HuH-7.5 (cell line): ENCODE data around the gene HDAC10.

Experiments used
- DNase-seq: peaks from one replicate; pipeline ENCODE4 v3.0.0; 2011; ENCODE audit warnings: low spot score

HDAC10 gene

GRCh38 chr22:50270666-50271394 lies 19.8 kb upstream of the HDAC10 start:
- DNase-seq = peak; percentile 97

DNA sequence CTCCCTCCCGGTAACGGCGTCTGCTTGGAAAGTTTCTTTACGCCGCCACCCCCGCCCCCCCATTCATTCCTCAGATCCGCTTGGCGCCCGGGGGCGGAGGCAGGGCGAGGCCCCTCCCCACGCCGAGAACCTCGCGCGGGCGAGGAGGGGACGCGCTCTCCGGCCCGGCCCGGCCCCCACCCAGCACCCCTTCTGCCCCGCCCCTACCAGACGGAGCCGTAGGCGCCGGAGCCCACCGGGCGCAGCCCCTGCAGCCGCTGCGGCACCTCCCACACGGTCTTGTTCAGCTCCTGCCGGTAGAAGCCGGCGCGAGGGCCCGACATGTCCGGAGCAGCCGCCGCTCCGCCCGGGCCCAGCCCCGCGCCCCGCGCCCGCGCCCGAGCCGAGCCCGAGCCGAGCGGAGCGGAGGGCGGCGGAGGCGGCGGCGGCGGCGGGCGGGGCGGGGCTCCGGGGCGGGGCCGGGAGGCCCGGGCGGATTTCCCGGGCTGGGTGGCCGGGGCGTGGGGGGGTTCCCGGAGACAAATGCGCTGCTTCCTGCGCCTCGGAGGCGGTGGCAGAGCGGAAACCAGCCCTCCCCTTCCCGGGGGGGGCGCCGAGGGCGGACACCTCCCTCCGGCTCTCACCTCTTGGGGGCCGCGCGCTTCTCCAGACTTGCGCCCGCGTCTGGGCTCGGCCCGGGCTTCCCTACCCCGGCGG lies 19.1 kb upstream of the HDAC10 start, which contains the start of gene MAPK11:
MAPK11 (minus strand) TSS at position 411 of the 696 bp plus-strand sequence; CDS start at position 323, 88 bp downstream.
- DNase-seq = no peak

- no peak for DNase-seq
Observed at GRCh38 chr22:50269573-50269969, 18.5 kb upstream of the HDAC10 start.

DNA sequence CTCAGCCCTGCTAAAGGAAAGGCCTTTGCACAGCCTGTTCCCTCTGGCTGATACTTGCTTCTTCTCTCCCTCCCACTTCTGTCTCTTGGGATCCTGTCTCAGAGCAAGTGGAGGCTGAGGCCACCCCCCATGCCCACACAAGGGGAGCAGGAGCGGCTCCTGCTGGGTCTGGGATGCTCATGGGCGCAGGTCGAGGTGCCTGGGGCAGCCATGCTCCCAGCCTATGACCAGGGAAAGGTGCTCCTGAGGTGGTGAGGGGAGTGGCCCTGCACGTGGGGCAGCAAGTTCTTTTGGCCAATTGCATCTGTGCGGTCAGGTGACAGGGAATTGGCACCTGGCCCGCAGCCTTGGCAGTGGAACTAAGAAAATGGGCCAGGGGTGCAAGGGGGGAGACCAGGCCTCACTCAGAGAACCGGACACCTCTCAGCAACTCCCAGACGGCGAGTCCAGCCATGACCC lies 17.6 kb upstream of the HDAC10 start:
- no peak for DNase-seq

GRCh38 chr22:50267591-50268390 lies 16.7 kb upstream of the HDAC10 start:
- peak; percentile 61 for DNase-seq

DNA sequence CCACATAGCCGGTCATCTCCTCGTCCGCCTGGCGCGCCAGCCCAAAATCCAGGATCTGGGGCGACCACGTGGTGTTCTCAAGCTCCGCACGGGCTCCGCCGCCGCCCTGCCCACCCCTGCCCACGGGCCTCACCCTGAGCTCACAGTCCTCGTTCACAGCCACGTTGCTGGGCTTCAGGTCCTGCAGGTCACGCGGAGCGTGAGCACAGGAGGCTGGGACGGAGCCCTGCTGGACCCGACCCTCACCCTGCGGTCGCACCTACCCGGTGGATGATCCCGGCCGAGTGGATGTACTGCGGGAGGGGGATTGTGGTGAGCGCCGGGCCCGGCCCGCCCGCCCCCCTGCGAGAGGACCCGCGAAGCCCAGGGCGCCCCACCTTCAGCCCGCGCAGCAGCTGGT lies 15.9 kb upstream of the HDAC10 start:
- no peak for DNase-seq

GRCh38 chr22:50264946-50265669 lies 14.0 kb upstream of the HDAC10 start:
- DNase-seq = no peak

DNA sequence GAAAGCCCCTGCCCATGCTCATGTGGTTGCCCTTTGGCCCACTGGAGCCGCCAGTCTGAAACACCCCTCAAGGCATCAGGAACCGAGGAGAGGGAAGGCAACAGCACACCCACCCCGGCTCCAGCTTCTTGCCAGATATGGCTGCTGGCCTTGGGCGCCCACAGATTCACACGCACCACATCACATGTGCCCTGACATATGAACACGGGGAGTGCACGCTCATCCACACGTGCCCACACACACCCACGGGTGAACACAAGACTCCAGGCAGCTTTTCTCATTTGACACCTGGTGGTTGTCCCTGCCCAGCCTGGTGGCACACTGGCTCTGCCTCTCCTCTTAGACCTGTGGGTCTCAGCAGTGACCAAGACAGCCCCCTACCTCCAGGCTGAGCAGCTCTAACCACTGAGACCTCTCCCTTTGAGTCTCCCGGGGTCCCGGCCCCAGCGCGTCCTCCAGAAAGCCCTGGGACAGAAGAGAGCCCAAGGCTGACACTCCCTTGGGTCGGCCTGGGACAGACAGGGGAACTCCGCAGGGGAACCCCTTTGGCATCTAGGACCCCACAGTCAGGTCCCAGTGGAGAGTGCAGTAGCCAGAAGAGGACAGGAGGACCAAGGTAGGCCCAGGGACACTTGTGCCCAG lies 13.2 kb upstream of the HDAC10 start:
- no peak for DNase-seq

GRCh38 chr22:50262973-50263617 lies 12.0 kb upstream of the HDAC10 start:
- DNase-seq = no peak

- DNase-seq = peak; percentile 67
Observed at GRCh38 chr22:50262460-50262911, 11.4 kb upstream of the HDAC10 start.

DNA sequence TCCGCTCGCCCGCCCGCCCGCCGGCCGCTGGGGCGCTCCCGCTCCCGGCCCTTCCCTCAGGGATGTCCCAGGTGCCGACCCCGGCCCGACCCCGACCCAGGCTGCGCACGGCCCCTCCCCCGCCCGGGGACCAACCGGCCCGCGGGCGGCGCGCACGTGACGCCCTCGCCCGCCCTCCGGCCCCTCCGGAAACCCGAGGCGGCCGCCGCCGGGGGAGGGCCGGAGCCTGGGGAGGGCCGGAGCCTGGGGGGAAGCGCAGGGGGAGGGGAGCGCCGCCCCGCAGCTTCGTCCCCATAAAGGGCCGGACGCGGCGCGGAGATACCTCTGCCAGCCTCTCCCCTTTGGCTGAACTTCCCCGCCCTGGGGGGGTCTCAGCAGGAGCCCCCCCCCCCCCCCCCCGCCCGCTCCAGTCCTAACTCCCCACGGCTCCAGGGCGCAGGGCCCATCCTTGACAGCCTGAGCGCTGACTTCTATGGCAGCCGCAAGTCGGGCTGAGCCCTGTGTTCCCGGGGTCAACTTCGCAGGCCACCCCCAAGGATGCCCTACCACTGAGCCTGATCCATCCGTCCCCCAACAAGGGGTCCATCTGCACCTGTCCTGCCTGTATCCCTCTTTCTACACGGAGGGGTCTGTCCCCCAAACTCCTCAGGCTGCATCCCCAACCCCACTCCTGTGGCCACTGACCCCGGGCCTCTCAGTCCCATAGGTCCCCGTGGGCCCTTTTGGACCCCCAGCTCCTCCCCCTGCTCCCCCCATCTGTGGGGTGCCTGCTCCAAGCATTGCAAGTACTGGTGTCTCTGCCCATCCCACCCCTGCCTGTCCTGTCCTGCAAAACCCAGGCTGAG lies 10.8 kb upstream of the HDAC10 start, which contains the start of gene MAPK12:
MAPK12 (minus strand) TSS at position 69 of the 845 bp plus-strand sequence. CDS start 174 bp downstream, outside the sequence.
- DNase-seq = peak; percentile 96

DNA sequence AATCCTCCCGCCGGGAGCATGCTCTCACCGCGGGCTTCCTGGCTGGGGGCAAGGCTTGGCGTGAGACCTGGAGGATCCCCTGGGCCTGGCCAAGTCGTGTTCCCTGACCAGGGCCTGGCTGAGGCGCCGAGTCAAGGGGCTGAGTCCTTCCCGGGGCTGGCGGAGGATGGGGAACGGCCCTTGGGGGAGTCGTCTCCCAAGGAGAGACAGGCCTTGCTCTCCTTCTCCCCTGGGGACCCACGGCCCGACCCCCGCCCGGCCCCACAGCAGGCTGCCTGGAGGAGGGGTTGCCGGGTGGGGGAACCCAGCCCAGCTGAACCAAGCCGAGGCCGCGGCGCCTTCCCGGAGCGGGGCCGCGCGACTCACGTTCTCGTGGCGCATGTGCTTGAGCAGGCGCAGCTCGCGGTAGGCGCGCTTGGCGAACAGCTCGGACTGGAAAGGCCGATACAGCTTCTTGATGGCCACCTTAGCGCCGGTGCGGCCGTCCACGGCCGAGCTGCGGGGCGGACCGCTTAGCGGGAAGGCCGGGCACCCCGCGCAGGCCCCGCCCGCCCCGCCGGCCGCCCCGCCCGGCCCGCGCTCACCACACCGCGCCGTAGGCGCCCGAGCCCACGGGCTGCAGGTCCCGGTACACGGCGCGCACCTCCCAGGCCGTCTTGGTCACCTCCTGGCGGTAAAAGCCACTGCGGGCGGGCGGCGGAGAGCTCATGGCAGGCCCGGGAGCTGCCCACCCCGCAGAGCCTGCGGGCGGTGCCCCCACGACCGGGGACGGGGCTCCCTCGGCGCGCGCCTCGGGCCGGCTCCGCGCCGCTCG lies 9.9 kb upstream of the HDAC10 start:
- DNase-seq = peak; percentile 83

GRCh38 chr22:50260434-50260800 lies 9.4 kb upstream of the HDAC10 start:
- DNase-seq = no peak

DNA sequence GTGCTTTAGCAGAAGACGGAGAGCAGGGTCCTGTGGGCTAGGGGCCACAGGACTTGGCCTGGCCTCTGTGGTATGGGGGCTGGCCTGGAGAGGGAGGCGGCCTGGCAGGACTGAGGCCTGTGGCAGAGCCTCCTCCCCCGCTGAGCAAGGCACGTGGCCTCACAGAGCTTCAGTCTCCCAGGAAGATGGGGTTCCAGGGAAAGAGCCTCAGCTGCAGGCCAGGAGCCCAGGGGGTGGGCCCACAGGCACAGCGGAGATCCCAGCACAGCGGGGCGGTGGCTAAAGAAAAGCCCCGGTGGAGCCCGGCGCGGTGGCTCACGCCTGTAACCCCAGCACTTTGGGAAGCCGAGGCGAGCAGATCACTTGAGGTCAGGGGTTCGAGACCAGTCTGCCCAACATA lies 8.2 kb upstream of the HDAC10 start:
- no peak for DNase-seq

DNA sequence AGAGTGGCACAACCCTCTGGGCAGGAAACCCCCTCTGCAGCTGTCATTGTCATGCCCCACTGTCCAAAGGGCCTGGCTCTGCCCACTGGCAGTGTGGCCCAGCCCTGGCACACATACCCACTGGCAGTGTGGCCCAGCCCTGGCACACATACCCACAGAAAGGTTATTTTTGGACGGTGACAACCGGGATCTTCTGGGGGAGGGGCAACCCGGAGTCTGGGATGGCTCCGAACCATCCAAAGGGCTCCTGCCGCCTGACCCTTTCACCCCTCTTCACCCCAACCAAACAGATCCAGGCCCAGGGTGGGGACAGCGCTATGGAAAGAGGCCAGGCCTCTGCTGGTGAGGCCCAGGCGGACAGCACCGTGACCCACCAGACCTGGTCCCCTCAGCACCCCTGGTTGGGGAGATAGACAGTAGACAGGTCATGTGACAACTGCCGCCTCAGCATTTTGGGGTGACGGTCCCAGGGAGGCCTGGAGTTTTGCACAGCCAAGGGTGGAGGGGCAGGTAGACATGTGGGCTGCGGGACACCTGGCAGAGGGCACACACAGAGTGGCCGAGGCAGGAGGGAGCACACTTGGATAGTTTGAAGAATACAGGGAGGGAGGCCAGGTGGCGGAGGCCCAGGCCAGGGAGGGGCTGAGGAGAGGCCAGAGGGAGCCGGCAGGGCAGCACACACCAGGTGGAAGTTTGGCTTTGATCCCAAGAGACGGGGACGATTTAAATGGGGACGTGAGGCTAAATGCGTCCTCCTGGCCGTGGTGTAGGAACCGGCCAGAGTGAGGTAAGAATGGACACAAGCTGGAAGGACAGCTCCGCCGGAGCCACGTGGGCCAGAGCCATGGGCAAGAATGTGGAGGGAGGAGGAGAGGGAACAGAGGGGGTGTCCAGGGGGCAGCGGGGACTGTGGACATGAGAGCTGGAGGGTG lies 7.6 kb upstream of the HDAC10 start:
- DNase-seq = no peak

GRCh38 chr22:50257451-50258360 lies 6.6 kb upstream of the HDAC10 start:
- DNase-seq = no peak

- no peak for DNase-seq
Observed at GRCh38 chr22:50257041-50257440, 6.0 kb upstream of the HDAC10 start.
